Stimulated activated CD4-positive, alpha-beta T cell treated with anti-CD3 and anti-CD28 coated beads, Interleukin-2, amount 100 ng/mL, for 48 hours (primary cell): ENCODE measurements around the gene RPH3AL.
"Not testable (repeated sequence)": the region's sequence is repeated elsewhere in the genome, so short reads cannot be mapped to it uniquely, and the experiment has no call there.

ENCODE experiments used
- DNase-seq, 2 donors: peaks; one replicate each; pipeline ENCODE4 v3.0.0-alpha.2; 2020

The RPH3AL gene

GRCh38 chr17:258906-259305, 93.7 kb downstream of the RPH3AL start:
- DNase-seq = no peak

- no peak for DNase-seq
Measured at GRCh38 chr17:258045-258734, 94.4 kb downstream of the RPH3AL start.

GRCh38 chr17:253091-253846, 99.3 kb downstream of the RPH3AL start:
- no peak for DNase-seq

GRCh38 chr17:252456-252855, 100.2 kb downstream of the RPH3AL start:
- no peak for DNase-seq

- DNase-seq = no peak
Measured at GRCh38 chr17:251531-251930, 101.1 kb downstream of the RPH3AL start.

- DNase-seq = no peak
Measured at GRCh38 chr17:250487-251300, 101.9 kb downstream of the RPH3AL start.

DNA sequence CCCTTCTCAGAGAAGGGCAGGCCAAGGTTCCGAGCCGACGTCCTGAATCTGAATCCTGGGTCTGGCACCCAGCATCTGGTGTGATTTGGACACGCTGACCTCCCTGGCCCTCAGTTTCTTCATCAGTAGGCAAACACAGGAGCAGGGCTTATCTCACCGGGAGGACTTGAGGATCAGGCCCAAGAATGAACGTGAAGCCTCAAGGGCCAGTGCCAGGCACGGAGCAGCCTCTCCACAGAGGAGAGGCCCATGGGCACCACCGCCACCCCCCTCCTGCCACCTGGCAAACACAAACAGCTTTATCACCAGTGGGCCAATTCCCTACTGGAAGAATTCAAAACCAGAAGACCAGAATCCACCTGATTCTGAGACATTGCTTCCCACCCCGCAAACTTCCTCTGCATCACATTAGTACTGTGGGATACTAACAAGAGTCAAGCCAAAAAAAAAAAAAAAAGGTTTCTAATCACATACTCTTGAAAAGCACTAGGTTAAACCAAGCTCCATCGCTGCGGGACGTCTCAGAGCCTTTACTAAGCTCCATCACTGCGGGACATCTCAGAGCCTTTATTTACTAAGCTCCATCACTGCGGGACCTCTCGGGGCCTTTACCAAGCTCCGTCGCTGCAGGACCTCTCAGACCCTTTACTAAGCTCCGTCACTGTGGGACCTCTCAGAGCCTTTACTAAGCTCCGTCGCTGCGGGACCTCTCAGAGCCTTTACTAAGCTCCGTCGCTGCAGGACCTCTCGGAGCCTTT, 103.2 kb downstream of the RPH3AL start:
- DNase-seq = no peak

GRCh38 chr17:248337-249235, 104.0 kb downstream of the RPH3AL start:
- DNase-seq = no peak

DNA sequence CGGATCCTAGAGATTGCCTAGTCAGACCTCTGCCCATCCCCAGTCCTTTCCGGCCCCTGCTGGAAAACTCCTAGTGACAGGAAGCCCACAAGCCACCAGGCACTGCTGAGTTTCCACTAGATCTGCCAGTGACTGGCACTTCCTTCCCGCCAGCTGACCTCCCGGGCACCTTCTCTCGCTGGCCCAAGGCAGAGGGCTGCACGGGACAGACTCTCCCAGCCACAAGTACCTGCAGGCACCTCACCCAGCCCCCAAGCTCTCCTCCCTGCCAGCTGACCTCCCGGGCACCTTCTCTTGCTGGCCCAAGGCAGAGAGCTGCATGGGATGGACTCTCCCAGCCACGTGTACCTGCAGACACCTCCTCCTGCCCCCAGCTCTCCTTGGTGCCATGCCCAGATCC, 104.8 kb downstream of the RPH3AL start:
- no peak for DNase-seq

DNA sequence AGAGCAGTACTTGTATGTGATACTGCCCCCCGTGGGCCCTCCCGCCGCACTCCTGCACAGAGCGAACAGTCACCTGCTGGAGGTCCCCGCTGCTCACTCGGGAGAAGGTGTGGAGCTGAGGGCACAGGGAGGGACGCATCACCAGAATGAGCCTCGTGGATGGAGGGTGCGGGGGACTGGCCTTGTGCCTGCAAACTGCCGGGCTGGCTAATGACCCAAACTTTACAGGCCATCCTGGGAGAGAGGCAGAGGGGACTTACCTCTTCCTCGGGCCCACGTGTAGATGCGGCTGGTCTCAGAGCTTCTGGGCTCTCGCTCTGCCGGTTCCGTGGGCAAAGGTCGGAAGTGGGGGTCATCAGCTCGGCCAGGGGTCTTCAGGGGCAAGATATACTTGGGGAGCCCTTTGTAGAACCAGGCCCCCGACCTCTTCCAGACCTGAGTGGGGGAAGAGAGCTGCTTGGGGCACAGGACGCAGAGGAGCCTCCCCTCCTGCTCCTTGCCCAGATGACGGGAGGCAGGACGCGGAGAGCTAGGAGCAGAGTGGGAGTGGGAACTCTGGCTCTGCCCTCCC, 105.7 kb downstream of the RPH3AL start:
- no peak for DNase-seq

GRCh38 chr17:246226-246625, 106.4 kb downstream of the RPH3AL start:
- DNase-seq = no peak

DNA sequence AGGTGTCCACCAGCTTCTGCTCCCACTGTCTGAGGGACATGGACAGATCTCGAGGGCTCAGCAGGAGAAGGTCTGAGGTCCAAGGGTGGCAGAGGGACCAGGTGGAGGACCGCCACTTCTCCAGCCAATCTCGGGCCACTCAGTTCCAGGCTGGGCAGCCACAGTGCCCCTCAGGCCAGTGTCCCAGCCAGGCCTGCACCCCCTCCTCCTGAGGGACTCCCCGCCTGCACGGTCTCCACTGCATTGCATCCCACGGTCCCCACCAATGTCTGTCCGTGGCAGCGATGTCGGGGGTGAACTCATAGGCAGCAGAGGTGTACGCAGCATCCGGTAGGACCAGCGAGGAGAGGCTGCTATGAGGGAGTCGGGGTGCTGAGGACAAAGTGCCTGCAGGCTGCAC, 107.0 kb downstream of the RPH3AL start:
- DNase-seq = no peak

DNA sequence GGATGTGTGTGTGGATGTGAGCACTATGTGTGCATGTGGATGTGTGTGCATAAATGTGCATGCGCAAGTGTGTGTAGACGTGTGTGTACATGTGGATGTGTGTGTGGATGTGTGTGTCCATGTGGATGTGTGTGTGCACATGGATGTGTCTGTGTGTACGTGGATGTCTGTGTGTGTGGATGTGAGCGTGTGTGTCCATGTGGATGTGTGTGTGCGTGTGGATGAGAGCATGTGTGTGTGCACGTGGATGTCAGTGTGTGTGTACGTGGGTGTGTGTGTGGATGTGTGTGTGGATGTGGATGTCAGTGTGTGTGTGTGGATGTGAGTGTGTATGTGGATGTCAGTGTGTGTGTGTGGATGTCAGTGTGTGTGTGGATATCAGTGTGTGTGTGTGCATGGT, 107.6 kb downstream of the RPH3AL start:
- no peak for DNase-seq

DNA sequence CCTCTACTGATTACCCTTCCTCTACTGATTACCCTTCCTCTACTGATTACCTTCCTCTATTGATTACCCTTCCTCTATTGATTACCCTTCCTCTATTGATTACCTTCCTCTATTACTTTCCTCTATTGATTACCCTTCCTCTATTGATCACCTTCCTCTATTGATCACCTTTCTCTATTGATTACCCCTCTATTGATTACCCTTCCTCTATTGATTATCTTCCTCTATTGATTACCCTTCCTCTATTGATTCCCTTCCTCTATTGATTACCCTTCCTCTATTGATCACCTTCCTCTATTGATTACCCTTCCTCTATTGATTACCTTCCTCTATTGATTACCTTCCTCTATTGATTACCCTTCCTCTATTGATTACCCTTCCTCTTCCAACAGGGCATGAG, 108.7 kb downstream of the RPH3AL start:
- DNase-seq = not testable (repeated sequence)

DNA sequence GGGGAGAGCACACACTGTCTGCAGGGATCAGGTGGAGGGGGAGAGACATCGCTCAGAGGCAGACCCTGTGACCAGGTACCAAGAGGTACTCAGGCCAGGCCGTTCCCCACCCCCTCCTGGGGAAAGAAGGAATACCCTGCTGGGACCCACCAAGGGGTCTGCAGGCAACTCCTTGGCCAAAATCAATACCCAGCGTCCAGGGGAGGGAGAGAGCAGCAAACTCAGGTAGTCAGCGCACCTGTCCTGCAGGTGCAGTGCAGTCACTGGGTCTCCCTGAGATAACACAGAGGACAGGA, 113.7 kb downstream of the RPH3AL start:
- no peak for DNase-seq

DNA sequence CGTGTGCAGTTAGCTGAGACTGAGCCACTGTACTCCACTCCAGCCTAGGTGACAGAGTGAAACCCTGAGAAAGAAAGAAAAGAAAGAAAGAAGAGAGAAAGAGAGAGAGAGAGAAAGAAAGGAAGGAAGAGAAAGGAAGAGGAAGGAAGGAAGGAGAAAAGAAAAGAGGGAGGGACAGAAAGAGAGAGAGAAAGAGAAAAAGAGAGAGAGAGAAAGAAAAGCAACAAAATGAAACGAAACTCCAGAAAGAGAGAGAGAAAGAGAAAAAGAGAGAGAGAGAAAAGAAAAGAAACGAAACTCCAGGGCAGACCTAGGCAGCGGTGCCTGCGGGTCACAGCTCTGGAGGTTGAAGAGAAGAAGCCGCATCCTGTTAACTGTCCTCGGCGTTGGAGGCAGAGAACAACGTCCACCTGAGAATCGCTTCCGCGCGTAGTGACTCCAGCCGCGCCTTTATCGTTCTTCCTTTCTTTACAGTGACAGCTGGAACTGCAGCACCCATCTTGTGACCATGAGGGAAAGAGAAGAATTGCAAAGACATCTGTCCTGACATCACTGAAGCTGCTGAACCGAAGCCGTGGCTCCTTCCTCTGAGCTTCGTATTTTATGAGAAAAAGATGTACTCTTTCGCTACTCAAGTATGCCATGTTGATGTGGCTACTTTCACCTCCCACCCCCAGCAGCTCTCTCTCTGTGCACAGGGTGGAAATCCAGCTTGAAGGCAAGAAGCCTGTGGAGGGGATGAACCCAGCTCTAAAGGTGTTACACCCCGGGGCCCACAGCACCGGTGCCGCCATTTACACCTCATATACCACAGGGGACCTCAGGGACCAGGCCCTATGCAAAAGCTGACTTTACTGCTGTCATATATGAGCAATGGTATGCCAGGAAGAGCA, 114.3 kb downstream of the RPH3AL start:
- DNase-seq = no peak

- no peak for DNase-seq
Measured at GRCh38 chr17:237406-237955, 115.1 kb downstream of the RPH3AL start.

DNA sequence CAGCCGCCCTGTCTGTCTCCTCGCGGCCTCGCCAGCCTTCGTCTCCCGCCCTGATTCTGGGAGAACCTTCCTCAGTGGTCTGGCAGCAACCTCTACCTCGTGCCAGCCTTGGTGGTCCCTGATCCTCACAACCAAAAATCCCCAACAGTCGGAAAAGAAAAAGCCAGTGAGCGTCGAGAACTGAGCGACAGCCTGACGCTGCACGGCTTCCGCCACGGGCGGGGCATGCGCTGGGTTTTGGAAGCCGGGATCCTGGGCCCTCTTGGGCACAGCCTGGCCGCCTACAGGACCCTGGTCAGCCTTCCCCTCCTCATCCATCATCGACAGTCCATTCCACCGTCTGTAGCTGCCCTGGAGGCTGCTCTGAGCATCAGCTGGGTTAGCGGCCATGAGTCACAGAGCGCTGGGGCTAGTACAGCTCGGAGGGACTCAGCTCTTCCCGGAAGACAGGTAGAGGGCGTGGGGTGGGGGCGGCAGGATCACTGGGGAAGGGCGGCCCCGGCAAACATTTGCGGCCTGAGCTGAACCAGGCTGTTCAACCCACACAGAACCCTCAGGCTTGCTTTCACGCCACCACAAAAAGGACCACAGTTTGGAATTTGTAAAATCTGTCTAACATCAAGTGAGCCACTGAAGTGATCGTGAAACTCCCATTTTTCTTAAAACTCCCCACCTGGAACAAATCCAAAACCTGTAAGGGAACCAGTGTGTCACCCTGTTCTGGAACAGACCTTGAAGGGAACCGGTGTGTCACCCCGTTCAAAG, 115.8 kb downstream of the RPH3AL start:
- DNase-seq = no peak

- DNase-seq = no peak
Measured at GRCh38 chr17:235831-236640, 116.6 kb downstream of the RPH3AL start.
